ENCODE data around the gene QPRT. TPM values are rescaled to one million over a fixed set of nuclear protein-coding genes. Genes with fewer than 3 reads are reported as not detected.

Gene QPRT
- total RNA-seq, 4 donors from 2014 or later, result 14.3 to 65.8 (median 26.3) TPM

DNA sequence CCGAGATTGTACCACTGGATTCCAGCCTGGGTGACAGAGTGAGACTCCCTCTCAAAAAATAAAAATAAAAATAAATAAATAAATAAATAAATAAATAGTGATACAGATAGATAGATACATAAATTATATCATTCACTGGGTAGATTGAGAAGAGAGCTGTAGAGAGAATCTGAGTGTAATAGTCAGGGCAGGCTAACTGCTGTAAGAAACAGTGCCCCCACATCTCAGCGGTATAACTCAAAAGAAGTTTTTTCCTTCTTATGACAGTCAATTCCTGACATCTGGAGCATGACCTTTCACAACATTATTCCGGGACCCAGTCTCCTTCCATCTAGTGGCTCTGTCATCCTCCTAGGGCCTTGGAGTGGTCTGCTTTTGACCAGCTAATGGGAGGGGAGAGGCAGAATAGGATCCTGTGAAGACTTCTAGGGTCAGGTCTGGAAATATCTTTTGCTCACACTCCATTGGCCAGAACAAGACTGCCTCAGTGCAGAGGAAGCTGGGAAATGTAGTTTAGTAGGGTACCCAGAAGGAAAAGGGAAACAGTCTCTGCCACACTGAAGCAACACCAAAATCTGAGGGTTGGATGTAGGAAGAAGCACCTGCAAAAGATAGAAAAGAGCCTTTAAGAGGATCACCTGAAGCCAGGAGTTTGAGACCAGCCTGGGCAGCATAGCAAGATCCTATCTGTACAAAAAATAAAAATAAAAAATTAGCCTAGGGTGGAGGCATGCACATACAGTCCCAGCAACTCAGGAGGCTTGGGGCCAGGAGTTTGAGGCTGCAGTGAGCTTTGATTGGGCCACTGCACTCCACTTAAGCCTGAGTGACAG, 3.0 kb upstream of the QPRT start:
- in situ Hi-C loops (cut with MboI; ENCODE audit: low pct_ligation_motif_present in 1 of 4, low pct_unique_long_range_greater_than_20kb in 1 of 4, low sequenced_read_pairs in 3 of 4), result loop anchor here in 1 of 4 donors (25.0 kb wide), 1 partner anchor 336 kb away; the partner anchor contains the start of genes C16orf92 and DOC2A
- intact Hi-C loops (cut with DNase I; ENCODE audit: low total_unique reads), result no loop called here
- H3K36me3 ChIP-seq, result no peaks in the 10 kb centered on the region
- H3K27ac ChIP-seq, result no peak overlapping the region
- no peak overlapping the region for H3K4me3 ChIP-seq
- DNase-seq, result no peak
- TF ChIP-seq EP300 (IDR thresholded peaks at IDR 0.05; ENCODE audit: low read depth), result no peak
- 52 to 86% methylated on average over 1 to 3 of the region's 3 CpGs for WGBS, 2 donors (ENCODE audit: low coverage in 1 of 2)
- peaks cover 6 to 43% (median 24%) of the 10 kb centered on the region in 4 donors for H3K4me1 ChIP-seq
- H3K9me3 ChIP-seq, result no peaks in the 10 kb centered on the region
- H3K27me3 ChIP-seq, result no peaks in the 10 kb centered on the region

DNA sequence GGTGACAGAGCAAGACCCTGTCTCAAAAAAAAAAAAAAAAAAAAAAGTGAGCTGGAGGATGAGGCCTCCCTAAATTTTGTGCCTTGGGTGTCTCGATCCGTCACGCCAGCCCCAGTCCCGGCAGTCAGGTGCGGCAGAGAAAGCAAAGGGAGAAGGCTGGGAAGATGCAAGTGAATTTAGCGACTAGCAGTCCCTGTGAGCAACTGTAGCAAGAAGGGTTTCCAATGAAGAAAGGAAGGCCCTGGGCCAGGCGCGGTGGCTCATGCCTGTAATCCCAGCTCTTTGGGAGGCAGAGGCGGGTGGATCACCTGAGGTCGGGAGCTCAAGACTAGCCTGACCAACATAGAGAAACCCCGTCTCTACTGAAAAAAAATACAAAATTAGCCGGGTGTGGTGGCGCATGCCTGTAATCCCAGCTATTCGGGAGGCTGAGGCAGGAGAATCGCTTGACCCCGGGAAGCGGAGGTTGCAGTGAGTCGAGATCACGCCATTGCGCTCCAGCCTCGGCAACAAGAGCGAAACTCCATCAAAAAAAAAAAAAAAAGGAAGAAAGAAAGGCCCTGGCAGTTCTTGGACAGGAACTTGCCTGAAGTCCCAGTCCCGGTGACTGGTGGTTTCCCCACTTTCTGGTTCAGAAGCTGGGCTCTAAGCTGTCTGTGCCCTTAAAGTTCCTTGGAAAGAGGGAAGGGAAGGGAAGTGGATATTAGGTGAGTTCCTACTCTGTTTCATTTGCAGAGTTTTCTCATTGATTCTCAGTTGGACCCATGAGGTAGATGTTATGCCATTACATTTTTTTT, 1.8 kb upstream of the QPRT start:
- no peak overlapping the region for H3K4me3 ChIP-seq
- DNase-seq, result no peak
- intact Hi-C loops (cut with DNase I; ENCODE audit: low total_unique reads) (no loop called here), in situ Hi-C loops (cut with MboI; ENCODE audit: low pct_ligation_motif_present in 1 of 4, low pct_unique_long_range_greater_than_20kb in 1 of 4, low sequenced_read_pairs in 3 of 4) (loop anchor here in 1 of 4 donors (25.0 kb wide), 1 partner anchor 335 kb away; the partner anchor contains the start of genes C16orf92 and DOC2A)
- H3K27ac ChIP-seq, result no peak overlapping the region
- no peaks in the 10 kb centered on the region for H3K27me3 ChIP-seq
- peaks cover 6 to 43% (median 24%) of the 10 kb centered on the region in 4 donors for H3K4me1 ChIP-seq
- TF ChIP-seq EP300 (IDR thresholded peaks at IDR 0.05; ENCODE audit: low read depth) (no peak), POLR2AphosphoS5 (IDR thresholded peaks at IDR 0.05) (no peak), POLR2A (IDR thresholded peaks at IDR 0.05) (no peak)
- TF ChIP-seq, protein P1, sequence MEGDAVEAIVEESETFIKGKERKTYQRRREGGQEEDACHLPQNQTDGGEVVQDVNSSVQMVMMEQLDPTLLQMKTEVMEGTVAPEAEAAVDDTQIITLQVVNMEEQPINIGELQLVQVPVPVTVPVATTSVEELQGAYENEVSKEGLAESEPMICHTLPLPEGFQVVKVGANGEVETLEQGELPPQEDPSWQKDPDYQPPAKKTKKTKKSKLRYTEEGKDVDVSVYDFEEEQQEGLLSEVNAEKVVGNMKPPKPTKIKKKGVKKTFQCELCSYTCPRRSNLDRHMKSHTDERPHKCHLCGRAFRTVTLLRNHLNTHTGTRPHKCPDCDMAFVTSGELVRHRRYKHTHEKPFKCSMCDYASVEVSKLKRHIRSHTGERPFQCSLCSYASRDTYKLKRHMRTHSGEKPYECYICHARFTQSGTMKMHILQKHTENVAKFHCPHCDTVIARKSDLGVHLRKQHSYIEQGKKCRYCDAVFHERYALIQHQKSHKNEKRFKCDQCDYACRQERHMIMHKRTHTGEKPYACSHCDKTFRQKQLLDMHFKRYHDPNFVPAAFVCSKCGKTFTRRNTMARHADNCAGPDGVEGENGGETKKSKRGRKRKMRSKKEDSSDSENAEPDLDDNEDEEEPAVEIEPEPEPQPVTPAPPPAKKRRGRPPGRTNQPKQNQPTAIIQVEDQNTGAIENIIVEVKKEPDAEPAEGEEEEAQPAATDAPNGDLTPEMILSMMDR (IDR thresholded peaks at IDR 0.05), result no peak
- no peaks in the 10 kb centered on the region for H3K9me3 ChIP-seq
- no peaks in the 10 kb centered on the region for H3K36me3 ChIP-seq
- 92 to 94% methylated on average over 12 to 23 of the region's 23 CpGs for WGBS, 2 donors (ENCODE audit: low coverage in 1 of 2)

DNA sequence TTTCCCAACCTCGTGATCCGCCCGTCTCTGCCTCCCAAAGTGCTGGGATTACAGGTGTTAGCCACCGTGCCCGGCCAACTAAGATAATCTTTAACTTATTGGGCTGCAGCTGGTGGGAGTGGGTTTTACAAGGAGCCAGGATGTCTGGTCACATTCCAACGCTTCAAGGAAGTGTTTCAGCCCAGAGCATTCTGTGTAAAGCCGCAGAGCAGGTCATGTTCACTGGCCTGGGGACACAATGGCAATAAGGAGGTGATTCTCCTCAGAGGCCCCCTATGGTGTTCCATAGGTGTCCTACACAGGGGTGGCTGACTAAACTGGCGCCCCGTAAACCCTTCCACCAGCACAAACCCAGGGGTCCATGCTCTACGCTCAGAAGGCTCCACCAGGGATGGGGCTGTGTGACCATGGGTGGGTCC, 1.2 kb downstream of the QPRT start:
- intact Hi-C loops (cut with DNase I; ENCODE audit: low total_unique reads) (no loop called here), in situ Hi-C loops (cut with MboI; ENCODE audit: low pct_ligation_motif_present in 1 of 4, low pct_unique_long_range_greater_than_20kb in 1 of 4, low sequenced_read_pairs in 3 of 4) (loop anchor here in 1 of 4 donors (25.0 kb wide), 1 partner anchor 332 kb away; the partner anchor contains the start of genes C16orf92 and DOC2A)
- peak overlapping the region; percentile 83 to 85 (median 83) for H3K27ac ChIP-seq

DNA sequence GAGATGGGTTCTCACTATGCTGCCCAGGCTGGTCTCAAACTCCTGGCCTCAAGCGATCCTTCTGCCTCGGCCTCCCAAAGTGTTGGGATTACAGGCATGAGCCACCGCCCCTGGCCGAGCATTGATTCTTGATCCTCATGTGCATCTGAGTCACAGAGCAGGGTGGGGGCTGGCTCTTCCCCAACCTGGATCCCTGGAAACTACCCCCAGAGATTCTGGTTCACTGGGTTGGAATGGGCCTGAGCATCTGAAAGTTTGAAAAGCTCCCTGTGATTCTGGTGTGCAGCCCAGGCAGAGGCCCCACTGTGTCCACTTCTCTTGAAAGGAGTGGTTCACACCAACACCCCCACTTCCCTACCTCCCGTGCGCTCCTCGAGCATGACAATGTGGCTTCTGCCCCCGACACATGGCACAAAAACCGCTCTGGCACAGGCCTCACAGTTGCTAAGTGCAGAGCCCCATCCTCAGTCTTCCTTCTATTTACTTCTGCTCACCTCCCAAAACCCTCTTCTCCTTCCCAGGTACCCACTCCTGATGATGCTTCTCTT, 4.6 kb downstream of the QPRT start:
- H3K36me3 ChIP-seq, result no peaks in the 10 kb centered on the region
- H3K4me1 ChIP-seq, result peaks cover 6 to 23% (median 16%) of the 10 kb centered on the region in 4 donors
- H3K27me3 ChIP-seq, result no peaks in the 10 kb centered on the region
- H3K27ac ChIP-seq, result no peak overlapping the region
- no peaks in the 10 kb centered on the region for H3K9me3 ChIP-seq
- WGBS, 2 donors (ENCODE audit: low coverage in 1 of 2), result 95% methylated on average over 9 of the region's 9 CpGs; no CpG with 5 or more reads in 1 of the 2 donors
- H3K4me3 ChIP-seq, result no peak overlapping the region
- intact Hi-C loops (cut with DNase I; ENCODE audit: low total_unique reads), result no loop called here
- in situ Hi-C loops (cut with MboI; ENCODE audit: low pct_ligation_motif_present in 1 of 4, low pct_unique_long_range_greater_than_20kb in 1 of 4, low sequenced_read_pairs in 3 of 4), result loop anchor here in 1 of 4 donors (25.0 kb wide), 1 partner anchor 329 kb away; the partner anchor contains the start of genes C16orf92 and DOC2A
- DNase-seq, result no peak
- TF ChIP-seq, protein P1 (IDR thresholded peaks at IDR 0.05), result no peak
- TF ChIP-seq POLR2AphosphoS5 (IDR thresholded peaks at IDR 0.05), result no peak
- no peak for TF ChIP-seq POLR2A (IDR thresholded peaks at IDR 0.05)
- TF ChIP-seq EP300 (IDR thresholded peaks at IDR 0.05; ENCODE audit: low read depth), result no peak

More for the DNA sequence above, 1.2 kb downstream of the QPRT start:
- Histone ChIP-seq H3K9me3 (no peaks in the 10 kb centered on the region), H3K4me3 (peak overlapping the region in 3 of 4 donors; percentile 29 to 50 (median 31)), H3K27me3 (no peaks in the 10 kb centered on the region), H3K36me3 (no peaks in the 10 kb centered on the region), H3K4me1 (peaks cover 6 to 32% (median 17%) of the 10 kb centered on the region in 4 donors)
- peak in 1 of 3 donors; percentile 19 for TF ChIP-seq POLR2AphosphoS5 (IDR thresholded peaks at IDR 0.05)
- TF ChIP-seq, protein P1 (IDR thresholded peaks at IDR 0.05), result no peak
- TF ChIP-seq POLR2A (IDR thresholded peaks at IDR 0.05), result peak; percentile 39
- WGBS, 2 donors (ENCODE audit: low coverage in 1 of 2), result 52% methylated on average over 10 of the region's 10 CpGs; no CpG with 5 or more reads in 1 of the 2 donors
- DNase-seq, result peak; percentile 63

Data from transverse colon (tissue), 4 donors.